Measurements from ENCODE around the gene SCAND1.

- TF ChIP-seq POLR2A (IDR thresholded peaks at IDR 0.05; ENCODE audit: low read length) (no peak), GATA1 (IDR thresholded peaks at IDR 0.05; ENCODE audit: low read depth, low read length) (no peak)
Measured at GRCh38 chr20:35994994-35995453, 40.7 kb upstream of the SCAND1 start.
